GM21717 (cell line): ENCODE measurements around the gene UBA52.

Experiments used
- ATAC-seq: cut with Tn5 transposase; IDR thresholded peaks from one replicate; pipeline ENCODE4 v1.9.1; 2021; ENCODE audit warnings: mild to moderate bottlenecking, moderate library complexity; ENCODE audit not compliant: unreplicated experiment

UBA52 gene

DNA sequence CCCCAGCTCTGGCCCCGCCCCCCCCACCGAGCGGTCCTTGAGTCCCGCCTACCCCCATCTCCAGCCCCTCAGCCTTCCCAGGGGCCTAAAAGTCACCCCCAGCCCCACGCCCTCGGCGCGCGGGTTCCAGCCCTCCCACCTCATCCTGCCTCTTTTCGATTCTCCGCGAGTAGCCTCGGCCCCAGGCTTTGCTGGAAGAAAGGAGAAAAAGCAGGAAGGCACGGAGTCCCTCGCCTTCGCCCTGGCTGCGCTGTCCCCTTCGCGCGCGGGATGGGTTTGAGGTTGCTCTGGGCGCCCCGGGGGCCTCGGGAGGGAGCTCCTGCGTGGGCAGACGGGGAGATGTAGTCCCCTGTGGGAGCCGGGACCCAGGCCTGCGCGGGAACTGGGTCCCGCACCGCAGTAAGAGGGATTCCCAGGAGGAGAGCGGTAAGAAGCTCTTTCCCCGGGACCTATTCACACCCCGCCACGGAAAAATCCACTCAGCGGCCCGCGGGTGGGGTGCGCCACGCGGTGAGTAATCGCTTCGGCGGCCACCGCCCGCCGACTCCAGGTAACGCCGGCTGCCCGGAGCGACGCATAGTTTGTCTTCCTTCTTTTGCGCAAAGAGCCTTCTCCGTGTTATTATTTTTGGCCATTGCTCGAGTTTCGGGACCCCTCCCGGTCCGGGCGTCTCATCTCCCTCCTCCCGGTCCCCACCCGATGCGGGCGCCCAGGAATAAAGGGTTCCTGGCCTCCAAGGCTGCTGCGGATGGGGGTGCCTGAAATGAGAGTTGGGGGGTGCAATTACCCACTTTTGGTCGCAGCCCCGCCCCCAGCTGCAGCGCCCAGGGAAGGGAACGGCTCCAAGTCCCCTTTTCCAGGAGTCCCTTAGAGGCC, 35.8 kb downstream of the UBA52 start:
- no peak for ATAC-seq

DNA sequence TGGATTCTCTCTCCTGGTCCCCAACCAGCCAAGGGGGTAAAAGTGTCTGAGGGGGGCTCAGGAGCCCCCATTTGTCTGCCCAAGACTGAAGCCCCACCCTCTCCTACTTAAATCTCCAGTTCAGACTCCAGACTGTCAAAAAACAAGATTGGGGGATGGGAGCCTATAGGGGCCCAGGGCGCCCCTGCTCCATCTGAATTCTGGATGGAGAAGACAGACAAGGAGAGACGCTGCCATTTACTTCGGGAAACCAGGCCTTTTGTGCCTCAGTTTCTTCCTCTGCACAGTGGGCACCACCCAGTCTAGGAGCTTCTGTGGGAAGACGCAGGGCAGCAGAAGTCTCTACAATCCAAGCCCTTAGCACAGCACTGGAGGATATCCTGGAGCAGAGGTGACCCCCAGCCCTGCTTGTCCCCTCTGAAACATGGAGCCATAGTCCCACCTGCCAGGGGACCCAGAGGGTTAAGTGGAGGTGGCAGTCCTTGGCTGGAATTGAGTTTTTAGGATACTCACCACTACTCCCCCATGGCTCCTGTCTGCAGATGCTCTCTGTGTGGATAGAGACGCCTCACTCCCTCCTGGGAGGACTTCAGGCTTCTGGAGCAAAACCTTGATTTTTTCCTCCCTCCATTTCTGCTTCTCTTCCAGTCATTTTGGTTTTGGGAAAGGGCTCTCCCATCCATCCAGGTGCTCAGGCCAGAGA, 36.6 kb downstream of the UBA52 start:
- ATAC-seq = no peak

DNA sequence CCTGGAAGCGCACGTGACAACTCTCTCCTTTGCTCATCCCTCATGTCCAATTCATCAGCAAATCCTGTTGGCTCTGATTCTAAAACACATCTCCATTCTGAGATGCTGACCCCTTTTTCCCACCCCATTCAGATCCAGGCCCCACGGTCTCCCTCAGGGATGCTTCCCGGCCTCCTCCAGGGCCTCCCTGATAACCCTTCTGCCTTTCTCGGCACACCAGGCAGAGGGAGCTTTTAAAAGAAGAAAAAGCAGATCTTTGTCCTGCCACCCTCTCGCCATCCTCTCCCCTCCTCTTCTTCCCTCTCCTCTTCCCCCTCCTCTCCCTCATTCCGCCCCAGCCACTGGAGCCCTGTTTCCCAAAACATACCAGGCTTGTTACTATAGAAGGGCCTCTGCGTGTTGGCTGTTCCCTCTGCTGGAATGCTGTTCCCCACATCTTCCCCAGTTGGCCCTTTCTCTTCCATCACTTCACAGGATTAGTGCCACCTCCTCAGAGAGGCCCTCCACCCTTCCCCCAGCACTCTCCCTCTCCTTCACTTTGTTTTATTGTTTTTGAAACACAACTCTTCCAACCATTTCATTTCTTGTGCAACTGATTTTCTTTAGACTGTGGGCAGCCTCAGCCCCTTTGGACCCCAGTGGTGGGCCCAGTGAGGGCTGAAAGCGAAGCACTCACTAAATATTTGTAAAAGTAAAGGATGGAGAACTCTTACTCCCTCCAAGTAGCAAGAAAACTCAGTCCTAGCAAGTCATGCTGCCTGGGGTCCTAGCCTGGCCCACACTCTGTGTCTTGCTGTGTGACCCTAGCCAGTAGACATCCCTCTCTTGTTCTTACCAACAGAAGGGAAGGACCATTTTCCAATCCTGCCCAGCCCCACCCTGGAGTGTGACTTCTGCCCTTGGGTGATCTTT, 37.4 kb downstream of the UBA52 start:
- ATAC-seq = no peak

DNA sequence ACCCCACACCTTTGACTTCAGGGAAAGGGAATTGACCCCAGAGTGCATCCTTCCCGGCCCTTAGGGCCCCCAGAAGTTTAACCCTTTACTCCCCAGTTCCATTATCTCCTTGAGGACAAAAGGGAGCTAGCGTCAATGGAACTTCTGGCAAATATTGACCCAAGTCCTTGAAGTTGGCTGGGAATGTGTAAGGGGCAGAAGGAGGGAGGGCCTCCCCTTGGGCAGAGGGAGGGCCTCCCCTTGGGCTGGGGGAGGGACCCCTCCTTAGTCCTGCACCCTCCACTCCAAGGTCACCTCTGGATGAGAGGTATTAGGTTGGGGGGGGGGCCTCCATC, 38.0 kb downstream of the UBA52 start:
- ATAC-seq = no peak

DNA sequence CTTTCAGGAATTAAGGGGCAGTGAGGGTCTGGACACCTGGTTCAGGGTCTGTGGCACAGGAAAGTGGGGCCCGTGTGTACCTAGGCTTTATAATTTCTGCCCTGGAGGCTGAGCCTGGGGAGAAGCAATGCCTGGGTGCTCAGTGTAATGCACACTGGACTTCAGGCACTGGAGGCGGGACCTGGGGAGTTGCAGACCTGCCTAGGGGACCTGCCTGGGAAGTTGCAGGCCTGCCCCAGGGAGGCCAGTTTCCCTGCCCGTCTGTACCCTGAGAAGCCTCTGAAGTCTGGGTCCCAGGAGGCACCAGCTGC, 38.5 kb downstream of the UBA52 start:
- no peak for ATAC-seq

DNA sequence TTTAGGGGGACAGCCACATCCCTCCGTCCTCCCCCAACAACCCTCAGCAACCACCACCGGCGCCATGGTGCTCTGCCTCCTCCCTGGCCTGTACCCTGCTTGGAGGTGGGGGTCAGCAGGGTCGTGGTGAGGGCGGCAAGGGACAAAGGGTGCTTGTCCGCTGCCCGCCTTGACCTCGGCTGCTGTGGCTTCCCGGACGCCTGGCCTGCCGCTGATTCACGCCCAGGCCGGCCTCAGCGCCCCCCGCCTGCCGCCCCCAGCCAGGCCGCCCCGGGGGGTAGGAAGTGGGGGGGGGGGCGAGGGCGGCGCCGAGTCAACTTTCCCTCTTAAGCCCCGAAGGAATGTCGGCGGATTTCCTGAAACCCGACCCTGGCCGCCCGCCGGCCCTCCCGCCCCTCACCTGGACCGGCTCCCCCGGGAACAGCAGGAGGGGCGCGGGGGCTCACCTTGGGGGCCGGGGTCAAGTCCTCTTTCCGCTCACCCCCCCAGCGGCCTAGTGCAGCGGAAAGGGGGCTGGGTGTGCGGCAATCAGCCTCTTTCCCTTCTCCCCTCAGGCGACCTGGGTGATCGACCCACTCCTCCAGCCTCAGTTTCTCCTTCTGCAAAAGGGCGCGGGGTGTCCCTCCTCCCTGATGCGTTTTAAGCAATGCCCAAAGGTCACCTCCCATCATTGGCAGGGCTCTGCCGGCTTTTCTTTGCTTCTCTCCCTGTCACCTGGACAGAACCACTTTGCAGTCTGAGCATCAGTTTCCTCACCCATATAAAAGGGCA, 39.1 kb downstream of the UBA52 start:
- ATAC-seq = no peak

DNA sequence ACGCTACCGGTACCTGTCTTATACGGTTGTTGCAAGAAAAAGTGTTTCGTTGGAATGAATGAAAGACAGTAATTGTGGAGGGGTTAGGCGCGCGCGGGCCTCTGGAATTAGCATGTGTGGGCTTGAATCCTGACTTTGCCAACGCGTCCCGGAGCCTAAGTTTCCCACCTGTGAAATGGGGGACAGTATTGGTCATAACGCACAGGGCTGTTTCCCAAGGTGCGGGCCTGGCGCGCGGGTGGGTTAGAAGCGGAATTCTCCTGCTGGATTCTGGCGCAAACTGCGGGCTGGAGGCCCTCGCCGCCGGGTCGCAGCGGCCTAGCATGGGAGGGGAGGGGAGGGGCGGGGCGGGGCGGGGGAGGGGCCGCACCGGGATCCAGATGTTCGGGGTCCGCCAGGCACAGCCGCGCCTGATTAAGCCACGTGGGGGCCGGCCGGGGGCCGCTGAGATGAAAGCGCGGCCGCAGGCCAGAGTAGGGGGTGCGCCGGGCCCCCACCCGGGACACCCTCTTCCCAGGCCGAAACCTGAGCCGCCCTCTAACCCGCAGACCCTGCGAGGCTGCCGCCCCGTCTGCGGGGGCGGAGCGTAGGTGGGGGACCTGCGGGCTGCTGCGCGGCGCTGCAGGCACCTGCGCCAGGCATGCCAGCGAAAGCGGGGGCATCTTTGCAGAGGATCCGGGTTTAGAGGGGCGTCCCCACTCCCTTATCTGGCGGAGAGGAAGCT, 39.8 kb downstream of the UBA52 start:
- no peak for ATAC-seq

DNA sequence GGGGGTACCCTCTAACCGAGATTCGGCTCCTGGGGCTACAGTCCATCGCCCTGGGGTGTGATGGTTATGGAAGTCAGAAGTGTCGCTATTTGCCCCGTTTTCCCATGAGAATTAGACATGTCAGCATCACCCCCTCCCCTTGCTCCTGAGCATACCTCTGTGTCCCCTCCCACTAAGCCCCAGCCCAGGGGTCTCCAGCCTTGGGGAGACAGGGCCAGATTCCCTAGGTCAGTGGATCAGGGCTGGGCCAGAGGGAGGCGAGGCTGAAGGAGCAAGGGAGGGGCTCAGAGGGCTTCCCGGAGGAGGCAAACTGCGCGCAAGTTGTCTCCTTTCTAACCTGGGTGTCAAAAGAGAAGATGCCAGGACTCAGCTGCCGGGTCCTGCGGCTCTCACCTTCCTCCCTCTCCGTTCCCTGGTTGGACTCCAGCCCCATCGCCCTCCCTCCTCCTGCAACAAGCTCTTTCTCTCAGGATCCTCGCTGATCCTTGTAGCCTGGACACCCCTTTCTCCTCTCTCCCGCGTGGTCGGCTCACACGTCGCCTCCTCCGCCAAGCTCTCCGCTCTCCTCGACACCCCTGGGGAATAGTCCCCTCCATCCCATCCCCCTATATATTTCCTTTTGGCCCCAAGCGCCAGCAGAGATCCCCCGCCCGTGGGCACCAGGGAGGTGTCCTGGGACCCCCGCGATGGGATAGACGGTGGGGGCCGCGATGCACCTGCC, 40.6 kb downstream of the UBA52 start:
- ATAC-seq = no peak

DNA sequence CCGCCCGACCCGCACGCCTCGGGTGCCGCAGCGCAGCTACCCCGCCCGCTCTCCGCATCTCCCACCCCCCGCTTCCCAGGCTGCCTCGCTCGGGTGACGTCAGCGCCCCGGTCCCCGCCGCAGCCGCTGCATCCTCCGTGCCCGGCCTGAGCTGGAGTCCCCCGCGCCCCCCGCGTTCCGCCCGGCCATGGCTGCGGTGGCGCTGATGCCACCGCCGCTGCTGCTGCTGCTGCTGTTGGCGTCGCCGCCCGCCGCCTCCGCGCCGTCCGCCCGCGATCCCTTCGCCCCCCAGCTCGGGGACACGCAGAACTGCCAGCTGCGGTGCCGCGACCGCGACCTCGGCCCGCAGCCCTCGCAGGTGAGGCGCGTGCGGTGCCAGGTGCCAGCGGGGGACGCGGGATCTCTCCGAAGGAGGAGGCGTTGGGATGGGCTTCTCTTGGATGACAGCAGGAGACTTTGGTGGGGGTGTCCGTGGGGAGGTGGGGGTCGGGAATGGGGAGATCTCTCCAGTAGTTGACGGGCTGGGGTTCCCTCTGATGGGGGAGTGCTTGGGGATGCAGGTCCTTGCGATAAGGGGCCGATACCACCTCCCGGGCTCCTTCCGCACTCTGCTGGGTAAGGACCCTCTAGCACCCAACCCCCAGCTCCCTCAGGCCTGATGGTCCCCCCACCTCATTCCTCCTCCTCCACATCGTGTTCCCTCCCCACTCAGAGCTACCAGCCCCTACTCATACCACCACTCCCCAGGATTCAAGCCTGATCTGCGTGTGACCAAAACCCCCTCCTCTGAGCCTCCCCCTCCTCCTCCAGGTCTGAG, 41.3 kb downstream of the UBA52 start, which contains the start of gene TMEM59L:
TSS of gene TMEM59L (plus strand) at position 99 of the 817 bp plus-strand sequence. CDS start at position 188, 89 bp downstream.
- ATAC-seq = no peak

DNA sequence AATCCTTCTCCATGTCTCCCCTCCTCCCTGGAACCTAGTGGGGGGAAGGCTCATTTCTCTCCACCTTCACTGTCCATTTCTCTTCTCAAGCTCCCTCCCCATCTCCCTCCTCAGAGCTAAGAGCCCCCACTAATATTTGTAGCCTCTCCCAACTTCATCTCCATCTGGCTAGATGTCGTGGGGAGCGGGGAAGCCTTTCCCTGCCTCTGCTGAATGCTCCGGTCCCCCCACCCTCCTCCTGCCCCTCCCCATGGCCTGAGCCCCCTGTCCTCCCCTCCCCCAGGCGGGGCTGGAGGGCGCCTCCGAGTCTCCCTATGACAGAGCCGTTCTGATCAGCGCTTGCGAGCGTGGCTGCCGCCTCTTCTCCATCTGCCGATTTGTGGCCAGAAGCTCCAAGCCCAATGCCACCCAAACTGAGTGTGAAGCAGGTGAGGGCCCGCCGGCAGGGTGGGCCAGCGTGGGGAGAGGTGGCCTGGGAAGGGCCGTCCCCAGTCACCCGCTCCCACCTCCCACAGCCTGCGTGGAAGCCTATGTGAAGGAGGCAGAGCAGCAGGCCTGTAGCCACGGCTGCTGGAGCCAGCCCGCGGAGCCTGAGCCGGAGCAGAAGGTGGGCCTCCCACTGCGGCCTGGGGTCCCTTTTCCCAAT, 42.1 kb downstream of the UBA52 start:
- no peak for ATAC-seq

DNA sequence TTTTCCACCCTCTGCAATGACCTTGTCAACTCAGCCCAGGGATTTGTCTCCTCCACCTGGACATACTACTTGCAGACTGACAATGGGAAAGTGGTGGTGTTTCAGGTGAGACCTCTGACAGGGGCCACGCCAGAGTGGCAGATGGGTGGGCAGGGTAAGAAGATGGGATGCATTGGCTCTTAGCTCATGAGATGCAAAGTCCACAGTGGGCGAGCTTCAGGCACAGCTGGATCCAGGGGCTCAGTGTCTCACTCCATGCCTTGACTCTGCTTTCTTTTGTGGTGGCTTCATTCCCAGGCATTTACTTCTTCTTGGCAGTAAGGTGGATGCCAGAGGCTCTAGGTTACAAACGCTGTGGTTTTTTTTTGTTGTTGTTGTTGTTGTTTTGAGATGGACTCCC, 44.4 kb downstream of the UBA52 start:
- ATAC-seq = no peak

DNA sequence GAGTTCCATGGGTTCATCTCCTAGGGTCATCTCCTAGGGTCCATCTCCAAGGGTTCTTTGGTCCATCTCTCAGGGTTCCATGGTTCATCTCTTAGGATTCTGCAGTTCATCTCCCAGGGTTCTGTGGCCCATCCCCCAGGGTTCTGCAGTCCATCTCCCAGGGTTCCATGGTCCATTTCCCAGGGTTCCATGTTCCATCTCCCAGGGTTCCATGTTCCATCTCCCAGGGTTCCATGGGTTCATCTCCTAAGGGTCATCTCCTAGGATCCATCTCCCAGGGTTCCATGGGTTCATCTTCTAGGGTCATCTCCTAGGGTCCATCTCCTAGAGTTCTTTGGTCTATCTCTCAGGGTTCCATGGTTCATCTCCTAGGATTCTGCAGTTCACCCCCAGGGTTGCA, 45.9 kb downstream of the UBA52 start:
- no peak for ATAC-seq

DNA sequence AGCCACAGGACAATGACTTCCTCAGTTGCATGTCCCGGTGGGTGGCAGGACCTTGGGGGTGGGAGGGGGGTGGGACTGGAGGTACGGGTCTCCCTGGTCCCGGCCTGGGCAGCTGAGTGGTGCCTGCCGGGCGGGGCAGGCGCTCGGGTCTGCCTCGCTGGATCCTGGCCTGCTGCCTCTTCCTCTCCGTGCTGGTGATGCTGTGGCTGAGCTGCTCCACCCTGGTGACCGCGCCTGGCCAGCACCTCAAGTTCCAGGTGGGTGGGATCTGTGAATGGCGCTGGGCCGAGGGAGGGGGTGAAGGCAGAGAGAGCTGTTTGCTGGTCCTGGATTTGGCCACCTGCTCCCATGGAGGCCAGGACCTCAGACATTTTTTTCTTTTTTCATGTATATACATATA, 46.6 kb downstream of the UBA52 start:
- no peak for ATAC-seq

DNA sequence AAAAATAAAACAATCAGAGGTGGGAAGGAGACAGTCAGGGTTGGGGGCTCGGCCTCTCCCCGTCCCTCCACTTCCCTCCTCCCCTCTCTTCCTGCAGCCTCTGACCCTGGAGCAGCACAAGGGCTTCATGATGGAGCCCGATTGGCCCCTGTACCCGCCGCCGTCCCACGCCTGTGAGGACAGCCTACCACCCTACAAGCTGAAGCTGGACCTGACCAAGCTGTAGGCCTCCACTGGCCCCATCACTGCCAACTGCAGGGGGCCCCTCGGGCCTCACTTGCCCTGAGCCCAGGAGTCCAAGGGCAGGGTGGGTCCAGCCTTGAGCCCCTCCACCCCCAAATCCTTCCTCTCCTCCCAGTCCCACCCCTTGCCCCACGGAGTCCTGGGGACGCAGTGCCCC, 48.7 kb downstream of the UBA52 start:
- ATAC-seq = no peak

DNA sequence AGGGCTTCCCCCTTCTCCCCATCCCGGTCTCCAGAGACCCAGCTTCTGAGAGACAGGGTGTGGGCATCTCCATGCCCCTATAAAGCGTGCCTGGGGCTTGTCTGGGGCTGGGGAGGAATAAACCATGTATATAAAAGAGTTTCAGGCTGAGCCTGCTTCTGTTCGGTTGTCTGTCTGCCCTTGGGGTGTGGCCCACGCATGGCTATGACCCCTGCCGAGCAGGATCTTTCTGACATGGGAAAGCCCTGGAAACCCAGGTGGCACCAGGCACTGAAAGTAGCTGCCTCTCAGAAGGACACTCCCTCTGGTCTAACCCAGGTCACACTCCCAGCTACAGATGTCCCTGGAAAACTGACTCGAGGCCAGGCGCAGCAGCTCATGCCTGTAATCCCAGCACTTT, 49.2 kb downstream of the UBA52 start:
- no peak for ATAC-seq

DNA sequence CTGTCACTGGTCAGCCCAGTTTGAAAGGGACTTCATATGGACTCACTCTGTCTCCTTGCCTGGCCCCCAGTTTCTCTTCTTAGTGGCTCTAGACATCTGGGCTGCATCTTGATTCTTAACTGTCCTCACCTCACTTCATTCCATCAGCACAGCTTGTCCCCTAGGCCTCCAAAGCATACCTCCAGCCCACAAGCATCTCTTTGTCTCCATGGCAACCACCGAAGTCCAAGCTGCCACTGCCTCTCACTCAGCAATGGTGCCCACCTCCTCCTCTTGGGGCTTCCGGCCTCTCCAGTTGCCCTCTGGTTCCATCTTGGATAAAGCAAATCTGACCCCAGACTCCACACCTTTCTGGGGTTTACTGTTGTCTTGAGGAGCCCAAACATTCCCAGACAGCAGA, 55.2 kb downstream of the UBA52 start:
- no peak for ATAC-seq
